Testis (tissue), 3 donors: ENCODE measurements around the gene HOXB8. TPM values are rescaled to one million over a fixed set of nuclear protein-coding genes. Genes with fewer than 3 reads are reported as not detected.

Source experiments
- DNase-seq: peaks from one replicate; pipeline ENCODE4 v3.0.0-alpha.2; 2019
- H3K27ac ChIP-seq, 2 donors: fragments of 200-600 bp; sonication (generic); one replicate each; pipeline ENCODE4 v1.5.1; 2019
- H3K27me3 ChIP-seq: fragments of 200-600 bp; sonication (generic); one replicate; pipeline ENCODE4 v1.5.1; 2019
- H3K36me3 ChIP-seq: fragments of 200-600 bp; sonication (generic); one replicate; pipeline ENCODE4 v1.5.1; 2017; ENCODE audit warnings: low read depth; ENCODE audit errors: missing control alignments
- H3K4me1 ChIP-seq: fragments of 200-600 bp; sonication (generic); one replicate; pipeline ENCODE4 v1.5.1; 2019
- H3K4me3 ChIP-seq, 2 donors: fragments of 200-600 bp; sonication (generic); one replicate each; pipeline ENCODE4 v1.5.1; 2017 to 2019
- H3K9me3 ChIP-seq: fragments of 200-600 bp; sonication (generic); one replicate; pipeline ENCODE4 v1.5.1; 2017
- POLR2A ChIP-seq: fragments of 450-650 bp; IDR thresholded peaks from one replicate; pipeline ENCODE4 v1.6.1; 2017; ENCODE audit warnings: antibody characterized with exemption, mild to moderate bottlenecking, moderate library complexity
- WGBS, 2 donors: methylation state at CpG; one replicate each; pipeline ENCODE4 v1.1.5; 2018; 5-methylcytosine and 5-hydroxymethylcytosine counted together
- intact Hi-C: fragments of 100-400 bp; cut with DNase I; formaldehyde crosslinking; loops from one replicate; pipeline ENCODE4 v1.15.1; 2023; ENCODE audit warnings: low total_unique reads
- polyA plus RNA-seq: library from polyadenylated mRNA; stranded (reverse); fragments of 350-450 nt; fragmentation: Illumina TruSeq; extraction: RNeasy Lipid Tissue Mini Kit (QIAGEN cat#74804); gene quantifications from one replicate; pipeline ENCODE4 v1.2.3, GENCODE V29; 2014; ENCODE audit warnings: low read depth, low replicate concordance; ENCODE audit not compliant: insufficient read depth
- total RNA-seq, 2 donors: library from RNA; depleted of rRNA; stranded (reverse); fragments of >200 nt; gene quantifications; one replicate each; pipeline ENCODE4 v1.2.3, GENCODE V29; 2016
- TF ChIP-seq, protein P1 (sequence below), 3 experiments: fragments of 450-650 bp in 2 of 3; fragments of 200-600 bp in 1 of 3; sonication (generic) in 1 of 3; IDR thresholded peaks; one replicate each; pipeline ENCODE4 v1.5.1; 2016 to 2019; ENCODE audit warnings: antibody characterized with exemption in 3 of 3, mild to moderate bottlenecking in 2 of 3, moderate library complexity in 1 of 3

The HOXB8 gene
- total and polyA plus RNA-seq, 3 donors from 2014 or later: 1.2 to 2.7 (median 2.0) TPM

DNA sequence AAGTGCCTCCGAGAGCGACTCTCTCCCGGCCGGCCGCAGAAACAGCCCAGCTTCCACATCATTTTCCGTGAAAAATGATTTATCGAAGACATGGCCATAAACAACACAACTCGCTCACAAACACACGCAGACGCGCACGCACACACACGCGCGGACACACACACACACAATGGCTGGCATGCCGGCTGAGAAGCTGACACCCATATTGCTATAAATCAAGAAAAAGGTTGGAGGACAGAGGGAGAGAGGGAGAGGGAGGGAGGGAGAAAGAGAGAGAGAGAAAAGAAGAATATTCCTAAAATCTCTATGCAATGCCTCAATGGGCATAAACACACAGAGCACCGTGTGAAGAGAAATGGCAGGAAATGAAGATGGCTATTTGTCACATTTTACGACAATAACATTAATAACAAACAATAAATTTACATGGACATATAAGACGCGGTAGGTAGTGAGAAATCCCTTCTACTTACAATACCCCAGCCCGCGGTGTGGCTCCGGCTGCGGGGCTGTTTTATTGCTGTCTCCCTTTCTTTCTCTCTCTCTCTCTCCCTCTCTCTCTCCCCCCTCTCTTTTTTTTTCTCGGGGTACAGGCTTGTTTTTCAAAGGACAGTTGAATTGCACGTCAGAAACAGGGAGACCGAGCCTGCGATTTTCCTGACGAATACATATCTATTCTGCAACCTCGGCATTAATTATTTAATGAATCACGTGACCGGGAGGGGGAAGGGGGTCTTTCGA, 46.4 kb downstream of the HOXB8 start:
- Histone ChIP-seq H3K27ac (no peak overlapping the region), H3K4me3 (no peak overlapping the region), H3K4me1 (no peaks in the 10 kb centered on the region), H3K36me3 (no peaks in the 10 kb centered on the region), H3K9me3 (no peaks in the 10 kb centered on the region), H3K27me3 (no peaks in the 10 kb centered on the region)
- DNase-seq: no peak
- intact Hi-C loops: no loop called here
- 18 to 33% methylated on average over 33 of the region's 33 CpGs for WGBS, 2 donors
- TF ChIP-seq POLR2A: no peak
- TF ChIP-seq, protein P1, sequence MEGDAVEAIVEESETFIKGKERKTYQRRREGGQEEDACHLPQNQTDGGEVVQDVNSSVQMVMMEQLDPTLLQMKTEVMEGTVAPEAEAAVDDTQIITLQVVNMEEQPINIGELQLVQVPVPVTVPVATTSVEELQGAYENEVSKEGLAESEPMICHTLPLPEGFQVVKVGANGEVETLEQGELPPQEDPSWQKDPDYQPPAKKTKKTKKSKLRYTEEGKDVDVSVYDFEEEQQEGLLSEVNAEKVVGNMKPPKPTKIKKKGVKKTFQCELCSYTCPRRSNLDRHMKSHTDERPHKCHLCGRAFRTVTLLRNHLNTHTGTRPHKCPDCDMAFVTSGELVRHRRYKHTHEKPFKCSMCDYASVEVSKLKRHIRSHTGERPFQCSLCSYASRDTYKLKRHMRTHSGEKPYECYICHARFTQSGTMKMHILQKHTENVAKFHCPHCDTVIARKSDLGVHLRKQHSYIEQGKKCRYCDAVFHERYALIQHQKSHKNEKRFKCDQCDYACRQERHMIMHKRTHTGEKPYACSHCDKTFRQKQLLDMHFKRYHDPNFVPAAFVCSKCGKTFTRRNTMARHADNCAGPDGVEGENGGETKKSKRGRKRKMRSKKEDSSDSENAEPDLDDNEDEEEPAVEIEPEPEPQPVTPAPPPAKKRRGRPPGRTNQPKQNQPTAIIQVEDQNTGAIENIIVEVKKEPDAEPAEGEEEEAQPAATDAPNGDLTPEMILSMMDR (IDR thresholded peaks at IDR 0.05): no peak

DNA sequence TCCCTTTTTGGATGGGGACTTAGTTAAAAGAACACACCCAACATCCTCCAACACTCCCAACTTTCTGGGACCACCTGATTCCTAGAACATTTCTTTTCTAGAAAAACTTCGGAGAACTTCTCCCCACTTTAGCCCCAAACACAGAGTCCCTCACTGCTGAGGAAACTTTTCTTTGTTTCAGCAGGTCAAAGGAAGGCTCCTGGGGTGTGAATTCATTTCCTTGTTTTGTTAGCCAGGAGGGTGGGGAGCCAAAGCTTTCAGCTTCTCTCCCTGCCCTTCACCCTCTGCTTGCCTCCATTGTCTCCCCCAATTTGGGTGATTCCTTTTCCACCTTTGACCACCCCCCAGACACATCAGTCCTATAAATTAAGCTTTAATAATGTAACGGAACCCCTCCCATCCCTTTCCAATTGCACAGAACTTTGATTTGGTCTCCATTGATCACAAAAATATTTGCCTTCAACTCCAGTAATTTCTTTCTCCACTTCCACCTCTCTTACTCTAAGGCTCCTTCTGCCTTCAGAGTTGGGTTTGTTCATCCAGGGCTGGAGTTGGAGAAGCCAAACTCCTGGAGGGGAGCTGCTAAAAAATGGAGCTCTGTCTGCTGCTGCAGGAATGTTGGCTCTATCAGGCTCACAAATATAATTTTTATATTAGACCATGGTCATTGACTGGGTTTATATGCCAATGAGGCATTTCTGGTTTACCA, 47.3 kb downstream of the HOXB8 start:
- H3K9me3 ChIP-seq: no peaks in the 10 kb centered on the region
- WGBS, 2 donors: 60% methylated on average over 2 of the region's 2 CpGs
- no peaks in the 10 kb centered on the region for H3K4me1 ChIP-seq
- no peaks in the 10 kb centered on the region for H3K36me3 ChIP-seq
- no peak overlapping the region for H3K27ac ChIP-seq
- no peaks in the 10 kb centered on the region for H3K27me3 ChIP-seq
- intact Hi-C loops: no loop called here
- DNase-seq: no peak
- no peak for TF ChIP-seq POLR2A
- TF ChIP-seq, protein P1 (IDR thresholded peaks at IDR 0.05): no peak
- H3K4me3 ChIP-seq: no peak overlapping the region

DNA sequence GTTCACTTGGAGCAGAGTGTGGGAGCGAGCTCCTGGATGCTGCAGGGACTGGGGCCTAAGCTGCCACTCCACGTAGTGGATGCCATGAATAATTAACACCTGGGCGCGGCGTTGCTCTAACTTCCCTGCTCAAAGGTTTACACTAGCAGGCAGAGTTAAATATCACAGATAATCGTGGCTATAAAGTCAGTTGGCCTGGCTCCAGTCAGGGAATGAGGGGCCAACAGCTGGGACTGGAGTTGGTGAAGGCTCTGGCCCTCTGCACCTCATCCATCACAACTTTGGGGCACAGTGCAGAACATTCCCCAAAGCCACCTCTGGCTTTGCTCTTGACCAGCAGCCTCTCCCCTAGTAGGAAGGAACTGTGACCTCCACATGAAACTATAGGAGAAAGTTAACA, 47.9 kb downstream of the HOXB8 start:
- Histone ChIP-seq H3K4me1 (no peaks in the 10 kb centered on the region), H3K27ac (no peak overlapping the region), H3K27me3 (no peaks in the 10 kb centered on the region), H3K9me3 (no peaks in the 10 kb centered on the region), H3K4me3 (no peak overlapping the region), H3K36me3 (no peaks in the 10 kb centered on the region)
- 63 to 83% methylated on average over 2 to 6 of the region's 6 CpGs for whole genome bisulfite sequencing, 2 donors
- TF ChIP-seq, protein P1 (IDR thresholded peaks at IDR 0.05): no peak
- no peak for TF ChIP-seq POLR2A
- DNase-seq: no peak
- intact Hi-C loops: no loop called here

DNA sequence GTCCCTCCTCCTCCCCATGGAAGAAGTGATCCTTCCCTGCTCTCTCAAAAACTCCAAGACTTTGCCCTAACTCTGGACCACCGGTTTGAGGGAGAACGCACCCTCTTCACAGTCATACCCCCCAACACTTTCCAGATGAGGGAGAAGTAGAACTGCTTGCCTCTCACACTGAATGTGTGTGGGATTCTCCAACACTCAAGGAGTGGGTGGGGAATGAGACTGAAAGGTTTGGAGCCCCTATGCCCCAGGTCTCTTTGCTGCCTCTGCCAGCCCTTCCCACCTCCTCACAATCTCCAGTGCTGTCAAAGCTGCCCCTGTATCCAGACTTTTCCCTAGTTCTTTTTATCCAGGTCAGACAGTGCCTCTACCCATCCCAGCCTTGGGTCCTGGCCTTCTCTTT, 48.4 kb downstream of the HOXB8 start:
- Histone ChIP-seq H3K27ac (no peak overlapping the region), H3K4me3 (no peak overlapping the region), H3K9me3 (no peaks in the 10 kb centered on the region), H3K27me3 (no peaks in the 10 kb centered on the region), H3K4me1 (no peaks in the 10 kb centered on the region), H3K36me3 (no peaks in the 10 kb centered on the region)
- no peak for TF ChIP-seq POLR2A
- TF ChIP-seq, protein P1 (IDR thresholded peaks at IDR 0.05): no peak
- intact Hi-C loops: no loop called here
- 46 to 50% methylated on average over 2 of the region's 2 CpGs for WGBS, 2 donors
- DNase-seq: no peak
